GM12875 (cell line): Measurements from ENCODE around the gene TRIM43B.
"Not testable (repeated sequence)": the region's sequence is repeated elsewhere in the genome, so short reads cannot be mapped to it uniquely, and the experiment has no call there.

ENCODE experiments used
- H3K4me3 ChIP-seq: one replicate; pipeline ENCODE4 v1.5.1; 2011; ENCODE audit warnings: low read depth, low read length, control low read depth
- TF ChIP-seq, protein P1 (sequence below): IDR thresholded peaks from 2 replicates; pipeline ENCODE4 v1.5.1; 2011; ENCODE audit warnings: low read depth, mild to moderate bottlenecking, control low read depth, inconsistent platforms, low read length, moderate library complexity, borderline replicate concordance; ENCODE audit not compliant: insufficient read depth

TRIM43B gene

DNA sequence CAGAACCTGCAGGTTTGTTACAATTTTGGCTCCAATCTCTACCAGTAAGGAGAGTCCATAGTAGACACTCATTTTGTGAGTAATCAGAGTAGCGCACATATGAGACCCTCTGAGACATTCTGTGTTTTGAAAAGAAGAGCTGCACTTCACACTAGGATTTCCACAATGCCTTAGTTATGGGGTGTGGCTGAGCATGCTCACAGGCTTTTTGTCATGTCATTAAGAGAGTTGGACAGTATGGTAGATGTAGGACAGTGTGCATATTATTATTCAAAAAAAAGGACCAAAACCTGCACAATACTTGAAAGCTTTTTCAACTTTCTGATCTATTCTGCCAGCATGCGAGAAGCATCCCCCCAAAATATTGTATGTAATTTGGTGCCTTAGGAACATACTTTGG is 24.9 kb upstream of the TRIM43B start:
- TF ChIP-seq, protein P1, sequence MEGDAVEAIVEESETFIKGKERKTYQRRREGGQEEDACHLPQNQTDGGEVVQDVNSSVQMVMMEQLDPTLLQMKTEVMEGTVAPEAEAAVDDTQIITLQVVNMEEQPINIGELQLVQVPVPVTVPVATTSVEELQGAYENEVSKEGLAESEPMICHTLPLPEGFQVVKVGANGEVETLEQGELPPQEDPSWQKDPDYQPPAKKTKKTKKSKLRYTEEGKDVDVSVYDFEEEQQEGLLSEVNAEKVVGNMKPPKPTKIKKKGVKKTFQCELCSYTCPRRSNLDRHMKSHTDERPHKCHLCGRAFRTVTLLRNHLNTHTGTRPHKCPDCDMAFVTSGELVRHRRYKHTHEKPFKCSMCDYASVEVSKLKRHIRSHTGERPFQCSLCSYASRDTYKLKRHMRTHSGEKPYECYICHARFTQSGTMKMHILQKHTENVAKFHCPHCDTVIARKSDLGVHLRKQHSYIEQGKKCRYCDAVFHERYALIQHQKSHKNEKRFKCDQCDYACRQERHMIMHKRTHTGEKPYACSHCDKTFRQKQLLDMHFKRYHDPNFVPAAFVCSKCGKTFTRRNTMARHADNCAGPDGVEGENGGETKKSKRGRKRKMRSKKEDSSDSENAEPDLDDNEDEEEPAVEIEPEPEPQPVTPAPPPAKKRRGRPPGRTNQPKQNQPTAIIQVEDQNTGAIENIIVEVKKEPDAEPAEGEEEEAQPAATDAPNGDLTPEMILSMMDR = no peak
- no peak overlapping the region for H3K4me3 ChIP-seq

DNA sequence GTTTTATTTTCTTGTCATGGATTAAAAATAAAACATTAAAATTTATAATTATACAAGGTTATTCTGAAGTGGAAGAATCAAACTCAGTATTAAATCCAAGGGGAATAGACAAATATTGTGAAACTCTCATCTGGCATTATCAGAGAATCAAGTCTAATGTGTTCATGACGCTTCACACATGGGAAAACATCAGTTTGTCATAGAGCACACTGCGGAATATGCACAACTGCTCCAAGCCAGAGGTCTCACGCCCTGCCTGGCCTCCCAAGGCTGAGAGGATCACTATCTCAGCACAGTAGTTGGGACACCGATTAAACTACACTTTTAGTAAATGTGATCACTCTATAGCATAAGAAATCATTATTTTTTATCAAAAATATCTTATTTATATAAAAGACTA is 20.7 kb upstream of the TRIM43B start:
- TF ChIP-seq, protein P1 = no peak
- no peak overlapping the region for H3K4me3 ChIP-seq

DNA sequence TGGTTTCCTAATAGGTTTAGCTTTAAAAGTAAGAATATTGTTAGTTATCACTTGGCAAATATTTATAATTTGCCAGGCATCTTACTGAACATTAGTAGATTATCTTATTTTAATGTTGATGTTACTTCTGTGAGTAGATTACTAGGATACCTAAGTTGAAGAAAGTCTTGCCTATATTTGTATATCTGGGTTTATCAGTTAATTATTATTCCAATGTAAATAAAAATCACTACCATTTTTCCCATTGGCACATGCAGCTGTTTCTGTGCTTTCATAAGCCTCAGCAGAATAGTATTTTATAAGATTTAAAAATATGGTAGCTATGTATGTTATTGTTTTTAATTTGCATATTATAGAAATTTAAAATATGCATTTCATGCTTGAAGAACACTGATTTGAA is 16.3 kb upstream of the TRIM43B start:
- no peak overlapping the region for H3K4me3 ChIP-seq
- TF ChIP-seq, protein P1 = no peak

DNA sequence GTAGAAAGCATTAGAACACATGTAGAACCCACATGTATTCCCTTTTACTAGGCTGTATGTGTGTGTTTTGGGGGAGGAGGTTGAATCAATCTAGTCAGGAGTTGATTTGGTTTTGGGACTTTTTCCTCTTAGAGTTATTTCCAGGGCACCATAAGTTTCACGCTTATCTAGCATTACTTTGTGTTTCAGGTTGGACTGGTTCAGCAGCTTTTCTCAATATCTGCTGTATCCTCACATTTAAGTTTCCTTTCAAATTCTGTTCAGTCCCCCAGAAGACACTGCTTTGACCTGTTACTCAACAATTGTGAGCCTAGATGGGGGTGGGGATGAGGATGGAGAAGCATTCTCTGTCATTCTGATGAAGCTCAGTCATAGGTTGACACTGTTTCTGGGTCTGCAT is 7.5 kb upstream of the TRIM43B start:
- H3K4me3 ChIP-seq = not testable (repeated sequence)

DNA sequence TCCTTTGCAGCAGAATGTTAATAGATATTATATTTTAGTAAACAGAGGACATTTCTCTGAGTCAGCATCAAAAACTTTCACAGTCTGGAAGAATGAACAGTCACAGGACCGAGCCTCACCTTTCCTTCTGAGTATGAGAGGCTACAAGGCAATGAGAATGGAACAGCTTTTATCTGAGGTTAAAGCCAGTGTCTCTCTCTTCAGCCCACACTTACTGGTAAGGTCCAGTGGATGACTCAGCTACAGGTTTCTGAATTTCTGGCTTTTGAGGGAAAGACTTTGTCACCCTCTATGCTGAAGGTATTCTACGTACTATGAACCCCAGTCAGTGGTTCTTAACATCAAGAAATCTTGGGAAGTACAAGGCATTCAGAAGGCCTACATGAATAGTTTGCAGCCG is 9.5 kb downstream of the TRIM43B start:
- H3K4me3 ChIP-seq = not testable (repeated sequence)

DNA sequence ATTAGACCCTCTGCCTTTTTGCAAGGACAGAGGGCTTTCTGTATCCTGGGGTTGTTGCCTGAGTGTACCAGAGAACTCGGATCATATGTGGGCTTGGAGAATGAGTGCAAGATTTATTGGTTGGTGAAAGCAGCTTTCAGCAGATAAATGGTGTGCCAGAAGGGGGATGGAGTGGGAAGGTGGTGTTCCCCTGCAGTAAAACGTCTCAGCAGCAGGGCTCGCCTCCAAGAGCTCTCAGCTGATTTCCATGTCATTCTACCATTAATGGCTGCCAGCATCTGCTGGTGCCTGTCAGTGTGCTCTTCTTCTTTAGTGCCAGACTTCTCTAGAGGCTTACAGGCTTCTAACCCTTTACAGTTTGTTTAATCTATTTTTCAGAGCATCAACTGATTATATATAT is 16.6 kb downstream of the TRIM43B start:
- H3K4me3 ChIP-seq = not testable (repeated sequence)

DNA sequence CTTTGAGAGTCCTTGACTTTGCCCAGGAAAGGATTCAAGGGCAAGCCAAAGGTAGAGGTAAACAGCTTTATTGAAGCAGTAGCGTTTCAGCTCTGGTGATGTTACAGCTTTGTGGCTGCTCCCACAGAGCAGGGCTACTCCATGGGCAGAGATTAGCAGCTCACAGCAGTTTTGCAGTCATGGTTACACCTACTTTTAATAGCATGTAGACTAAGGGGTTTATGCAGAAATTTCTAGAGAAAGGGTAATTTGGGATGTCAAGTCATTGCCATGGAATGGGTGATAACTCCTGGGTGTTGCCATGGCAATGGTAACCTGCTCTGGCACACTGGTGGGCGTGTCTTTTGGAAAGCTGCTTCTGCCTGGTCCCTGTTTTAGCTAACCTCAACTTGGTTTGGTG is 18.0 kb downstream of the TRIM43B start:
- H3K4me3 ChIP-seq = not testable (repeated sequence)

DNA sequence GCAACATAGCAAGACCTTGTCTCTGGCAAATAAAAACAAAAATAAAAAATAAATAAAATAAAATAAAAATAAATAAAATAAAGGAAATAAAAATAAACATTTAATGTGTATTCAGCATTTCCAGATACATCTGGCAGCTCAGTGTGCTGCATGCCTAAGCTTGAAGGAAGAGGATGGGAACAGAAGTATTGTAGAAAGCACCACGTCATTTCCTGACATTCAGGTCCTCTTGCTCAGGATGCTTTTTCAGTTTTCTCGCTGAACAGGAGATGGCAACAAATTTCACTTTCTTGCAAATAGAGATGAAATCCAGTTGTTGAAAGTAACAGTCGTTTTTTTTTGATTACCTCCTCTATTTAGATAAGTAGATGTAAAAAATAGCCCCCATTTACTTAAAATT is 21.3 kb downstream of the TRIM43B start:
- not testable (repeated sequence) for H3K4me3 ChIP-seq

DNA sequence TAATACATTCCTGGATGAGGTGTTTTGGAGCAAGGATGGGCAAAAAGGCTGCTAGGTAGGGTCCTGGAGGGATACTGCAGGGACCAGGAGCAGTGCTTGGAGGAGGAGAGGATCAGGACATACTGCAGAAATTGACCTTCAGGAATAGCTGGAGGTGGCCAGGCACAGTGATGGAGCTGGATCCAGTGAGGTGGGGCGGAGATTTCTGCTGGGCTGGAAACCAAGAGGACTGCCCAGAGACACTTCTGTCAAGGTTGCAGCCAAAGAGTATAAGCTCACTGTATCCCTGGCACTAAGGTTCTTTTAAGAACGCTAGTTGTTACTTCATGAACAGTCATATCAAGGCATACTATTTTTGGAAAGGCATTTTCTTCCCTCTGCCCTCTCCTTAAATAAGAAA is 39.2 kb downstream of the TRIM43B start:
- not testable (repeated sequence) for H3K4me3 ChIP-seq

DNA sequence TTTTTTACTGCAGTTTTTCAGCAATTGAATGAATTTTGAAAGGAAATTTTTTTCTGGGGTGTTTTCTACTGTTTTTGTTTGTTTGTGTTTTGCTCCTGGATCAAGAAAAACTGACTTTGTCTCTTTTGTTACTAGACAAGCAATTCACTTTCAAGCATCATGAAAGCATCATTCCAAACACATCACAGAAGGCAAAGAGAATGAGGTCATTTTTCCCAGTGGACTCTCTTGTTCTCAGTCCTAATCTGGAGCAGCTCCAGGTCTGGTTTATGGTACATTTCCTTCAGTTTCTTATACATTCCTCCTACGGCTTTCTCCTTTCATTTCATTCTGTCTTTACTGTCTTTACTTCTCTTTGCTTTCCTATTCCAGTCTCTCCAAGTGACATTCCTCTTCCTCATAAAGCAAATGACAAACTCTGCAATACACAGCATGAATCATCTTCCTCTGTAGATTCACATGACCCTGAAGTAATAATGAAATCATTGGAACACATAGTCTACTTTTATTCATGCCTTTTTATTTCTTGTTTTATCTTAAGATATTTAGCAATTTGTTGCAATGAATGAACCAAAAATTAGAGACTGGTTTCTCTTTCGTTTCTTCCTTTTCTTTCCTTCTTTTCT is 42.0 kb downstream of the TRIM43B start:
- not testable (repeated sequence) for H3K4me3 ChIP-seq

DNA sequence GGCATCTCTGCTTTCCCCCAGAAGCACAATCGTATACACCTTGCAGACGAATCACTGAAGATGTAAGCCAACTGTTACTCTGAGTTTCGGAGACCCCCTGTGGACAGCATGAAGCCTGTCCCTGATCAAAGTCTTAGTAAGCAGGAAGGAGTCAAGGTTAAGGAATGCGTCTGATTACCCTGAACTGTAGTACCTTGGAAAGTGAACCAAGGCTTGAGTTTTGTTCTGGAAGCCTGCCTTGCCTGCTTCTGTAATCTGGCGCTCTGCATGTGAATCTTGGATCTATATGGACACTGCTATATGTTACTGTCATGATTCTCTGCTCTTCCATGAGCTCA is 48.7 kb downstream of the TRIM43B start:
- not testable (repeated sequence) for H3K4me3 ChIP-seq

DNA sequence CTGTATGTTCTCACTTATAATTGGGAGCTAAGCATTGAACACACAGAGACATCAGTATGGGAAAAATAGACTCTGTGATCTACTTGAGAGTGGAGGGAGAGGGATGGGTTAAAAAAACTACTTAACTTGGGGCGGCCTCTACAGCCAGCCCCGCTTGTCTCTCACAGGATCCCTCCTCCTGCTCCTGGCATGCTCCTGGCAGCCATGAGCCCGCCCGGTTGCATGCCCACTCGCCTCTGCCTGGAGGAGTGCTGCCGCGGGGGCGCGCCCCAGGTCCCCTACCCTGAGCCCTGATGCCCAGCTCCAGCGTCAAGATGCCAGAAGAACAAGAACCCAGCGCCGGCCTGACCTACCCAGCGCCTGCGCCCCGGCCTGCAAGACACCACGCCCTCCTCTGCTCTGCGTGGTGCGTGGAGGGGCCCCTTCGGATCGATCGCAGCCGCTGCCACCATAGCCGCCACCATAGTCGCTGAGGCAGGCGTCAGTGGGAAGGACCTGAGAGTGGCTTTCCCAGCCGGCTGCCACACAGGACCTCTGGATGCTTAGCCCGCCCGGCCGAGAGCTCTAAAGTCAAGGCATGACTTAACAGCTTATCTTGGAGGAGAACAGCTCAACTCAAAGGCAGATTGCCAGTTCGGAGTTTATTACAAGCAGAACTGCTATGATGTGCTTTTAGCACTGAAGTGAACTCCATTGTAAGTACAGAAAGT is 49.2 kb downstream of the TRIM43B start:
- H3K4me3 ChIP-seq = not testable (repeated sequence)

DNA sequence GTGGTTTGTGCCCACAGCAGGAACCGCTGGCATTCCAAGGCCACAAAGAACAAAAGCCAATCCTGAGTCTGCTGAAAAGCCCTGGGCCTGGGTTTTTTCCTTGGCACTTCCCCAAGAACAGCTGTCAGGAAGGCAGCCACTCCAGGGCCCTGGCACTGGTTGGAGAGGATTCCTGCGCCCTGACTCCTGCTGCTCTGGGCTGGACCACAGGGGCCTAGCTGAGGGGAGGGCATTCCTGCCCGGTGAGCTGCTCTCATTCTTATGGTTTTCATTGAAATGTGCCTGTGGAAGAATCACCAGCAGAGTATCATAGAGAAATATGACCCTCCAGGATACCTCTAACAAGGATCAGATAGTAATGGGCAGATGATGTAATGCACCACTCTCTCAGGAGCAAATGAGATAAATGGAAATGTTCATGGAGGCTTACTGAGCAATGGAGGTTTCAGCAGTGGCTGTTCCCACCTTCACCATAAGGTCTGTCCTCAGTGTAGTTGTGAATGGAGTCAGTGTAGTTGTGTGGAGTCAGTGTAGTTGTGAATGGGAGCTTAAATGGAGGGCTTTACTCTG is 50.0 kb downstream of the TRIM43B start:
- H3K4me3 ChIP-seq = not testable (repeated sequence)

DNA sequence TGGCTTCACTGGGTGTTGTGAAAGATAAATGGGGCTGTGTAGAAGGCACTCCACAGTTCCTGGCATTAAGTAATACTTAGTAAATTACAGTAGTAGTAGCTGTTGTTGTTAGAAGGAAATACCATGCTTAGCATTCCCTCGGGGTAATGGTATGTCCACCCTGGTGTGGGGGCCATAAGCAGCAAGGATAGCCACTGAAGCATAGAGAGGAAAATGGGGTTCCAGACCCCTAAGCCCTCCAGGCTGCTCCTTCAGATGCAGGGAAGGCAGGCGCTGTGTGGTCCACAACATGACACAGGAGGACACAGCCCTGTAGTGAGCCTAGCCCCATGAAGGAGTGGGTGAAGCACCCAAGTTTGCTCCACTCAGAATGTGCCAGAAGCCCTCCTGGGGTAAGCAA is 50.6 kb downstream of the TRIM43B start:
- not testable (repeated sequence) for H3K4me3 ChIP-seq

DNA sequence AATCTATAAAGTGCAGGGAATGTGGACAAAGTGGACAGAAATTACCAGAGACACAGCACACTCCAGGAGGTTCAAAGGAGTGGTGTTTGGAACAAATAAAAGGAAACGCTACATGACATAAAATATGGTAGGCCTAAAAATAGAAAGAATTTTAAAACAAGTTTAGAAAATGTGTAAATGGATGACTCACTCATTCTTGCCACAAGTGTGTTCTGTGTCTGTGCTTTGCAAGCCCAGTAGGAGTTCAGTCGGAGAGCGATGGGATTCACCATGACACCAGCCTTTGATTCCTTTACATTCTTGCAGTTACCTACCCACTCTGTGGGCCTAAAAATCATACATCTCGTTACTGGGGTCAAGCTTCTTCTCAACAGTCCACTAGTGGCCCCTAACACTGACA is 51.2 kb downstream of the TRIM43B start:
- not testable (repeated sequence) for H3K4me3 ChIP-seq

DNA sequence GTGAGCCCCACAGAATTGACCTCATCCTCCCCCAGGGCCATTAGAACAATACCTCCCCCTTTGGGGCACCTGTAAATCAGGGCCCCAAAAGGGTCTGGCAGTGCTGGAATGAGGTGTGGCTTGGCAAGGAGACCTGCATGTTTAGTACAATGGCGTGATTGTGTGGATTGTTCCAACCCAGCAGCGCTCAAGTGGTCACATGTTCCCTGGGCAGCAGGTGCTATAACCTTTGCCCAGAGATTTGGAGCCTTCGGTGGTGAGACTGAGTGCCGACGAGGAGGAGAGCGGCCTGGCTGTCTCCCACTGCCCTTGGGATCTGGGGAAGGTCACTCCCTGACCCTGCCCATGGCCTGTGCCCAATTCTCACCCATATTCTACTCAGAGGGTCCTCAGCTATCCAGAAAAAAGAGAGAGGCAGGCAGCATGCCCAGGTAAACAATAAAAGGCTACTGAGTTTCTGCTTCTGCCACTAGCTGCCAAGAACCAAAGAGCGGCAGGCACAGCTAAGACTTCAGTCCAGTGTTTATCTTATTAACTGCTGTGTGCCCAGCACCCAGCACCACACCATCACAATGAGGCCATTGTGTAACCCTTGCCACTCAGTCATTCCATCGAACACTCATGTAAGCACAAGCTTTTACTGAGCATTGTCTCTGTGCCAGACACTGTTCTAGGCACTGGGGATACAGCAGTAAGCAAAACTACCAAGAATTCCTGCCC is 54.6 kb downstream of the TRIM43B start:
- H3K4me3 ChIP-seq = not testable (repeated sequence)
